IPS-18c (cell line): Measurements from ENCODE around the gene SV2C.
"Not testable (repeated sequence)": the region's sequence is repeated elsewhere in the genome, so short reads cannot be mapped to it uniquely, and the experiment has no call there.

ENCODE experiments used
- H3K4me3 ChIP-seq: 2 replicates; pipeline ENCODE4 v1.7.0; 2013; ENCODE audit warnings: low read depth, mild to moderate bottlenecking, low read length, moderate library complexity; ENCODE audit not compliant: insufficient read depth
- H3K9me3 ChIP-seq: one replicate; pipeline ENCODE4 v1.6.1; 2013; ENCODE audit warnings: mild to moderate bottlenecking, low read length, moderate library complexity; ENCODE audit not compliant: control insufficient read depth, insufficient read depth

Gene SV2C, protein sequence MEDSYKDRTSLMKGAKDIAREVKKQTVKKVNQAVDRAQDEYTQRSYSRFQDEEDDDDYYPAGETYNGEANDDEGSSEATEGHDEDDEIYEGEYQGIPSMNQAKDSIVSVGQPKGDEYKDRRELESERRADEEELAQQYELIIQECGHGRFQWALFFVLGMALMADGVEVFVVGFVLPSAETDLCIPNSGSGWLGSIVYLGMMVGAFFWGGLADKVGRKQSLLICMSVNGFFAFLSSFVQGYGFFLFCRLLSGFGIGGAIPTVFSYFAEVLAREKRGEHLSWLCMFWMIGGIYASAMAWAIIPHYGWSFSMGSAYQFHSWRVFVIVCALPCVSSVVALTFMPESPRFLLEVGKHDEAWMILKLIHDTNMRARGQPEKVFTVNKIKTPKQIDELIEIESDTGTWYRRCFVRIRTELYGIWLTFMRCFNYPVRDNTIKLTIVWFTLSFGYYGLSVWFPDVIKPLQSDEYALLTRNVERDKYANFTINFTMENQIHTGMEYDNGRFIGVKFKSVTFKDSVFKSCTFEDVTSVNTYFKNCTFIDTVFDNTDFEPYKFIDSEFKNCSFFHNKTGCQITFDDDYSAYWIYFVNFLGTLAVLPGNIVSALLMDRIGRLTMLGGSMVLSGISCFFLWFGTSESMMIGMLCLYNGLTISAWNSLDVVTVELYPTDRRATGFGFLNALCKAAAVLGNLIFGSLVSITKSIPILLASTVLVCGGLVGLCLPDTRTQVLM

DNA sequence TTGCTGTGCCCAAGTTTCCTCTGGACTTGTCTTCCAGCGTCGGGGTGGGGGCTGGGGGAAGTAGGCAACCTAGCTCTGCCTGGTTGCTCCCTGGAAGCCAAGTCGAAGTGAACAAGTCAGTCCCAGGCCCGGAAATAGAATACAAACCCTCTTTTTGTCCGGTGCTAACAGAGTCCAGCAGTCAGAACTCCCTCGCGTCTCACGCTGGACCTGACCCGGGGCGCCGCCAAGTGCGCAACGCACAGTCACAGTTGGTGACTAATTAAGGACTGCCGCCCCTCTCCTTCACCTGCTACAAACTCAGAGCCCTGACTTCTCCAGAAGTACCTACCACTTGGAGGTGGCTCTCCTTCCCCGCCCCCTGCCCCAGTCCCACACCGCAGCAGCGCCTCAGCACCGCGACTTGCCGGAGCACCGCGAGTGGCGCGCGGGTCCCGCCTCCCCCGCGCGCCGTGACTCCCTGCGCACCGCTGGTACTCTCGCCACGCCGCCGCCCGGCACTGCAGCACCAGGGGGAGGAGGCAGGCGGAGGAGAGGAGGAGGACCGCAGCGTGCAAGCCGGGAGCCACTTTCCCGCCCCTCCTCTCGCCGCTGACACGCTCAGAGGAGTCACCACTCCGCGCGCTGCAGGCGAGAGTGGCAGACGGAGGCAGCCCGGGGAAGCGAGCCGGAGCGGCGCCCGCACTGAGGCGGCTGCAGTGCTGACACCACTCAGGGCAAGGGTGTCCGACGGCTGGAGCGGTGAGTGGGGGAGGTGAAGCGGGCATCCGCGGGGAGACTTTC is at the start of gene SV2C:
Gene SV2C (plus strand): TSS at position 612 of the 783 bp plus-strand sequence. CDS start 48,368 bp downstream, outside the sequence.
- peak within 1 kb of the TSS; percentile 57 for H3K4me3 ChIP-seq

DNA sequence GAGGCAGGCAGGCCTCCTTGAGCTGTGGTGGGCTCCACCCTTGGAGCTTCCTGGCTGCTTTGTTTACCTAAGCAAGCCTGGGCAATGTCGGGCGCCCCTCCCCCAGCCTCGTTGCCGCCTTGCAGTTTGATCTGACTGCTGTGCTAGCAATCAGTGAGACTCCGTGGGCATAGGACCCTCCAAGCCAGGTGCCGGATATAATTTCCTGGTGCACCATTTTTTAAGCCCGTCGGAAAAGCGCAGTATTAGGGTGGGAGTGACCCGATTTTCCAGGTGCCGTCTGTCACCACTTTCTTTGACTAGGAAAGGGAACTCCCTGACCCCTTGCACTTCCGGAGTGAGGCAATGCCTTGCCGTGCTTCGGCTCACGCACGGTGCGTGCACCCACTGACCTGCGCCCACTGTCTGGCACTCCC is 45.4 kb upstream of the SV2C start:
- peak overlapping the region; percentile 1; the same call in 1 of the 2 replicates for H3K4me3 ChIP-seq
- H3K9me3 ChIP-seq = not testable (repeated sequence)

More for the DNA sequence above, at the start of gene SV2C:
- H3K9me3 ChIP-seq = no peaks in the 10 kb centered on the region

DNA sequence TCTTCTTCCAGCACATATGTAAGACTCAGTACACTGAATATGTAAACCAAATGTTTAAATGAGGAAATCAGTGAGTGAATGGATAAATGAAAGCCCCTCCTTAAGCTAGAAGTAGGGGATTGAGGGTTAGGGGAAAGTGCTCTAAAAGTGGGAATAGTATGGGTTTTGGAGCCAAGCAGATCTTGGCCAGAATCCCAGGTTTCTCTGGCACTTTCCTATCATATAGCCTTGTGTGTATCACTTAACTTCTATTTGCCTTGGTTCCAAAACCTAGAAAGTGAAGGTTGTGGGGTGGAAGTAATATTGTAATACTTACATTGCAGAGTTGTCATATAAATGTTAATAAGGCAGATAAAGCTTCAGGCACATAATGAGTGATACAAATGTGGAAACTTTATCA is 45.0 kb upstream of the SV2C start:
- Histone ChIP-seq H3K4me3 (peak overlapping the region; percentile 1; the same call in 1 of the 2 replicates), H3K9me3 (no peaks in the 10 kb centered on the region)

DNA sequence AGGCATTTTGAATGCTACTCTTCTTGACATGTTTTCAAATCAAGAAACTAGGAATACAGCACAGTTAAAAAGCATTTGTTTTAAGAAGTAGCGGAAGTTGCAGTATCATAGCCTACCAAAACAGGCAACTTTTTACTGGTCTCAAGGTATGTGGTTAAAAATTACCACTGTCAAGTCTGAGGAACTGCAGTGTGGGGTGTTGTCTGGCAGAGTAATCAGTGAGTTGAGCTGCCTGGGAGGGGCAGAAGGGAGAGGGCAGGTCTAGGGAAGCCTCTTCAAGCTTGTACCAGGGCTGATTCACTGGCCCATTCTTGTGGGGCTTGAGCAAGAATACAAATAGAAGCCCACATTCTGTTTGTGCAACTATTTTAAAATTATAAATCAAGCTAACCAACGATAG is 42.4 kb upstream of the SV2C start:
- H3K9me3 ChIP-seq = no peaks in the 10 kb centered on the region
- no peak overlapping the region for H3K4me3 ChIP-seq

DNA sequence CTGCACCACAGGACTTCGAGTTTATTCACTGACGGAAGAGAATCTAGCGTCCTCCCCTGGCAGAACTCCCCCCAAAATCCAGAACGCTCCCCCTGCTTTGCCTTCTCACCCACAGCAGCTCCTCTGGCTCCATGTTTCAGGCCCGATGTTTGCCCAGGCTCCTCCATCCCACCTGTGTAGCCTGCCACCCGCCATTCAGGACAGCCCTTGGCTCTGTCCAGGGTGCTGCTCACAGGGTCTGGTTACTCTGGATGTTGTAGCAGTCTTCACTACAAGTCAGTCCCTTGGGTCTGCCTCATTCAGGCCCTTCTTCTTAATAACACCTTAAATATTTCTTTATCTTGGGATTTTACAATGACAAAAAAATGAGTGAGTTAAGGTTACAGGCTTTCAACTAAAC is 41.3 kb upstream of the SV2C start:
- Histone ChIP-seq H3K4me3 (no peak overlapping the region), H3K9me3 (no peaks in the 10 kb centered on the region)

DNA sequence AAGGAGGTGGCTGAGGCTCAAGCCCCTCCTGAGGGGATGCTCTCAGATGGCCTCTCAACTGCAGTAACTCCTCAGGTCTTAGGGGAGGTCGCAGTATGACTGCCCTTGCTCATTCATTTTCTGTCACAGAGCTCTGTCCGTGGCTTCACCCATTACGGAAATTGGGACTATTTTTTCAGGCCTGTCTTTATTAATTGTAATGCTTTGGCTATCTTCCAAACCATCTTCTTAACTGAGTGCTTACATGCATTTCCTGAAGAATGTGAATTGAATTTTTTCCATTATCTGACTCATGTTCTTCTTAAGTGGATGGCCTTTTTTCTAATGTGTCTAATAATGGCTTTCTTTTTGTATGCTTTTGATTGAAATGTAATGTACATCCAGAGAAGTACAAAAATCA is 36.4 kb upstream of the SV2C start:
- H3K9me3 ChIP-seq = no peaks in the 10 kb centered on the region

DNA sequence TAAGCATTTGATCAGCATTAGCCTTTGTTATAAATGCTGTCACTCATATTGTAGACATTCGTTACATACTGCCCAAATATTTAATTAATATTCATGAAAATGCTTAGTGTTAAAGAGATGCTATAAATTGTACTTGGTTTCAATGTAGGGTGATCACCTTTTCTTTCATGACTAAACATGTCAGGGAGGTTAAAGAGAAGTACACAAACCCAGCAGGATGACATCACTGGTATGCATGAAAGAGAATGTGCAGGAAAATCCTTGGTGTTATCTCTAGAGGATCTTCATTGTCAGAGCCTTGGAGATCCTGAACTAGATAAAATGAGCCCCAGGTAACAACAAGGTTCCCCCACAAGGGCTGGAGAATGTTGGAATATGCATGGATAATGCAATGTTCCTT is 33.0 kb upstream of the SV2C start:
- H3K9me3 ChIP-seq = no peaks in the 10 kb centered on the region
- no peak overlapping the region for H3K4me3 ChIP-seq

More for the DNA sequence above, 36.4 kb upstream of the SV2C start:
- no peak overlapping the region for H3K4me3 ChIP-seq

DNA sequence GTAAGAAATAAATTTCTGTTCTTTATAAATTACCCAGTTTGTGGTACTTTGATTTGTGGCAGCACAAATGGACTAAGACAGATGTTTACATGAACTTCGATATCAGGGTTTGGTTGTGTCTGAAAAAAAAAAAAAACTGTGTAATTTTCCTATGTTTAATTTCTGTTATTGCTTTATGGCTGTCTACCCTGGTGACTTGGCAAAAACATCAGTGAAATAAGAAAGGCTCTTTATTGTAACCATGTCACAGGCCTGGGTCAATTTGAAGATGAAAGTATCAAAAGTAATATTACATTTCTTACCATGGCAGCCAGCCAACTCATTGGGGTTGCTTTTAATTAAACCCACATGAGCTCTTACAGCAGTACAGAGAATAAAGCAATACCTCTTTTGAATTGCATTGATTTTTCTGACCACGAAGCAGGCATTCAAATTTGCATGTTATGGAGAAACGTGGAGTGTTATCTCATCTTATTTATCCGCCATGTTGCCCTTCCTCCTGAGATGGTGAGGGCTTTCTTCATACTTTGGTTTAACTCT is 20.6 kb upstream of the SV2C start:
- H3K9me3 ChIP-seq = no peaks in the 10 kb centered on the region

DNA sequence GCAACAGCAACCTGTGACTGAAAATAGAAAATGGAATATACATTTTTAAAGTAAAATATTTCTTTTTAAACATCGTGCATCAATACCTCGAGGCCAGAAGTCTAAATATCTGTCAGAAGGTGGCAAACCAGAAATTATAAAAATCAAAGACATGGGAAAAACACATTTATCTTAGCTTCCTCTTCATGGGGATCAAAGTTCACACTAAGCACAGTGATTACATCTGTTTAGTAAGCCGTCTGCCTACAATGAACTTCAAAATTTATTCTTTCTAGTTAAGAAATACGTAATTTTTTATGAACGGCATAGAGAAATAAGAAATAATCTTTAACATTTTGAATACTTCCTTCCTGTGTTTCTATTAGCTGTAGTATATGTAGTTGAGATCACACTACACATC is 17.9 kb upstream of the SV2C start:
- H3K4me3 ChIP-seq = no peak overlapping the region
- no peaks in the 10 kb centered on the region for H3K9me3 ChIP-seq

More for the DNA sequence above, 20.6 kb upstream of the SV2C start:
- H3K4me3 ChIP-seq = no peak overlapping the region

DNA sequence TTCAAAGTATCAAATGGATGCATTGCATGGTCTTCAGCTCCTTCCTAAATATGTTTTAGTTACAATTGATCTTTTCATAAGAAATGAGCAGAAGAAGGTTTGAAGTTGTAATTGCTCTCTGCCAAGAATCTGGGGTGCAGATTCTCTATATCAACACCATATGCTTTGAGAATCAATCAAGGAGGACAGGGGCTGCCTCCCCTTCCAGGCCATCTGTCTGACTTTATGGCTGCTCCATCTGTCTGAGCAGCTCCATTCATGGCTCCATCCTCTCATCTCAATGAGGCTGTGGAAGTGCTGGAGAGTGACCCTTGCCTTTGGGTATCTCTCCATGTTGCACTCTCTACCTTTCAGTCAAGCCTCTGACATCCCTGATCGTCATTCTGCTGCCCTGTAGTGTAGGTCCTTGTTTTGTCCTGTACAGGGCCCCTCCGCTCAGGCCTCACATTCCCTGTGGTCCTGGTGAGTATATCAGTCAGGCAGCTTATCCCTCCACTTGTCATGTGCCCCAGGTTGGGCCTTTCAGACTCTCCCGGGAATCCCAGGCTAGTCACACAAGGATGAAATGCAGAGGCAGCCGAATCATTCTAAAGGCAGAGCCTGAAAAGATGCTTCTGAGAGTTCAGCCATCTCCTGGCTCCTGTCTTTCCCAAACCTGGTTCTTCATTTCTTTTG is 14.0 kb upstream of the SV2C start:
- H3K4me3 ChIP-seq = no peak overlapping the region
- H3K9me3 ChIP-seq = no peaks in the 10 kb centered on the region

DNA sequence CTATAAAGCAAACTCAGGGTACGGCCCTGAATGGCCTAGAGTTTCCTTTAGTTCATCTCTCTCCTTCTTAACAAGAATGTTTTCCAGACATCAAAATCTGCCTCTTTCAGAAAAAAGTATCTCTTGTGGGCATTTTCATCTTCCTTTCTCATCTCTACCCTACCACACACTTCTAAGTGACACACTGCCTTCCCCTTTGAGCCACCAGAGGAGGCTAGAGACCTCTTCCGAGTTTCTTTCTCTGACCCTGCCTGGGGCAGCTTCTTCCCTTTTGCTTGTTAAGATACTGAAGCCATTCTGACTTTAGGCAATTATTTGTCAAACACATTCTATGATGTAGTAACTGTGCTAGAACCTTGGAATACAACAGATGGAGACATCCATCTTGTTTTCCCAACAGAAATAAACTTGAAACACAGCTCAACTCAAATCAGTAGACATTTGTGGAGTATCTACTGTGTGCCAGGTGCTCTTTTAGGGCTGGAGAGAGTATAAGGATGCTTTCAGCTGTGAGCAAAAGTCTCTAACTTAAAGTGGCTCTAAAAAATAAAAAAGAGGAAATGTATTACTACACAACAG is 8.6 kb upstream of the SV2C start:
- Histone ChIP-seq H3K4me3 (no peak overlapping the region), H3K9me3 (no peaks in the 10 kb centered on the region)

DNA sequence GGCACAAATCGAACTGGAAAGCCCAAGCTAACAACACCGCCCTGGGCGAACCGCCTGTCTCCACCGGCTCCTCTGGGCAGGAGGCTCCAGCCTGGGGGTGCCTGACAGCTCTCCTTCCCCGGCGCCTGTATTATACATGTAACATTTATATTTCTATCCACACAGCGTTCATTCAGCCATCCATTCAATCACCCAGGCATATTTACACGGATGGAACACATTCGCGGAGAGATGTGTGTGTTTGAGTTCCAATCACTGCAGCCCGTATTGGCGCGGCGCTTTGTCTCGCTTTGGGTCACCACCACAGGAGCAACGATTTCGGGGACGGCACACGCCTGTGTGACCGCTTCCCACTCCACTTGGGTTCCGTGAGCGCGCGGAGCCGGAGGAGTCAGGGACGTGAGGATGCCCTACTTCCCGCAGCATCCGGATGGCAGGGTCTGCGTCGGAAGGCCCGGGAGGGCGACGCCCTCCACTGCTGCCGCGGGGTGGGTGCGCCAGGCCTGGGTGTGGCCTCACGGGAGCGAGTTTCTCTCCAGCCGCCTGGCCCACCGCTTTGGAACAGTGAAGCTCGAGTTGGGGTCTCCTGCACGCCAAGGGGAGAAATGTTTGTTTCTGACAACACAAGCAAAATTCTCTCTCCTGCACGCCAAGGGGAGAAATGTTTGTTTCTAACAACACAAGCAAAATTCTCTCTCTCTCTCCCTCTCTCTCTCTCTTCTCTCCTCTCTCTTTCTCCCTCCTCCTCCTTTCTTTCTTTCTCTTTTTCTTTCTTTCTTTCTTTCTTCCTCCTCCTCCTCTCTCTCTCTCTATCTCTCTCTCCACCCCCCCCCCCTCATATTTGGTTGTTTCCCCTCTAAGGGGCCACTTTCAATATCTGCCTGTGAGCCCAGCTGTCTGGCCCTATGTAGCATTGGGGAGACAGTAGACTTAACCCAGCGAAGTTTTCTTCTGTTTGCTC is 1.1 kb upstream of the SV2C start:
- Histone ChIP-seq H3K9me3 (no peaks in the 10 kb centered on the region), H3K4me3 (peak overlapping the region; percentile 57)

DNA sequence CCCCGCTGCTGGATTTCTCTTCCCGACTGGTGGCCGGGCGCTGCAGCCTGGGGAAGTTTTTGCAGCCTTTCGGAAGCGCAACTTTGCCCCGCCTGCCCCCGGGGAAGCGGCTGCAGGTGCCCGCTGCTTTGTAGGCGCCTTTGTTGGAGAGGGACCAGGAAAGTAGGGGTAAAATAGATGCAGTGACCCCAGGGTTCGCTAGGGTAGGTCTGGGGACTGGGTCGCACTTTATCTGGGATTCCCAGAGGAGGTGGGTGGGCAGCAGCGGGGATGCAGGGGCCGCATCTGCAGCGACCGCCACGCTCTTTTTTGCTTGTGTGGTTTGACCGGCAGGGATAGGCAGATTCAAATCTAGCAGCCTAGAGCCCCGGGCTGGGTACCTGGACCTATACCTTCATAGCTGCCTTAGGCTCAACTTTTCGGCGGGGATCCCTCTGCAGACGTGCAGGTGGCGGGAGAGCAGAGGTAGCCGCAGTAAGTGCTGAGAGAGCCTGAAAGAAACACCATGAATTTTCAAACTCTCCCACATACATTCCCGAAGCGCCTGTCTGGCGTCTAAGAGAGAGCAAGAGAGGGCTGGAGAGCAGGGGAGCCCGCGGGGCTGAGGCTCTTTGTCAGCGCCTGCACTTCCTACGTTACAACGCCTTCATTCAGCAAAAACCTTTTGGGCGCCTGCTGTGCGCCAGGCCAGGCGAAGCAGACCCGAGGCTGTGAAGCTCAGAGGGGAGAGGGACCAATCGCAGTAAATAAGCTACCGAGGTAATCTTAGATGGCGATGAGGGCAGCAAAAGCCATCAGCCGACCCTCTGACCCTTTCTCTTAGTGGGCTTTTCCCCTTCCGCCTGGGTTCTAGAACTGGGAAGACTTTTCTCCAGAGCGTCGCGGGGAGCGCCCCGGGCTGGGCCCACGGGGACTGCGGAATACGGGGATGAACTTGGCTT is 642 bp downstream of the SV2C start:
- H3K4me3 ChIP-seq = peak overlapping the region; percentile 57

DNA sequence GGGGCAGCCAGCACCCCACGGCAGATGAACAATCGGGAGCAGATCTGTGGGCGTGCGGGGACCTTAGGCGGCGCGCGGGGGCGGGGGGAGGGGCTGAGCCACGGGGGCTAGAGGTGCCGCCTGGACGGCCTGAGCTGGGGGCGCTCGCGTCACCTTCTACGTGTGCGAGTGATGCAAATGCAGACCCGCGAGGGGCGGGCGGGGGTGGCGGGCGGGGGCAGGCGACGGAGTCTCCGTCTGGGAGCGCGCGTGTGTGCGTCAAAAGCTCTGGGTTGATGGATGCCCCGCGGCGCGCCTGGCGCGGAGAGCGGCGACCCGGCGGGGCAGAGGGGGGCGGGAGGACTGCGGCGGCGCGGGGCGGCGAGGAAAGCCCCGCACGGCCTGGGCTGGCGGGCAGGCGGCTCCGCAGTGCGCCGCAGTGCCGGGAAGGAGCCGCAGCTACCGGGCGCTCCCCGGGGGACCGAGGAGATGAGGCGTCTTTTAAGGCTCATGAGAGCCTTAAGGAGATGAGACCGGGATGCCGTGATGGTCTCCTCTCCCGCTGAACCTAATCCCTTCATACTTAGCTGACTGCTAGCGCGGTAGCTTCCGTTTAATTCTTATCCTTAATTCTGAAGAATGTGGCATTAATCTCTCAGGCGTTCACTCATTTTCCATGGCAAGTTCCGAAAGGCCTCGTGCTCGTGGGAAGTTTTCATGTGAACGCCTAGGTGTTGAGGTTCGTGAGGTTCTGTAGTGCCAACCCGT is 1.5 kb downstream of the SV2C start:
- no peaks in the 10 kb centered on the region for H3K9me3 ChIP-seq
- H3K4me3 ChIP-seq = peak overlapping the region; percentile 57; the same call in 1 of the 2 replicates

More for the DNA sequence above, 642 bp downstream of the SV2C start:
- H3K9me3 ChIP-seq = no peaks in the 10 kb centered on the region
